Neural cell (in vitro differentiated cells): ENCODE results near the gene GET3. TPM values are rescaled to one million over a fixed set of nuclear protein-coding genes. Genes with fewer than 3 reads are reported as not detected.

Experiments
- H2AFZ ChIP-seq: fragments of 200-600, 300-800 bp; sonication (generic), shearing (Covaris generic); 2 replicates; pipeline ENCODE4 v1.6.0; 2014; ENCODE audit warnings: low read depth, mild to moderate bottlenecking, antibody characterized with exemption, low read length, moderate library complexity
- H3F3A ChIP-seq: fragments of 200-600 bp; shearing (Covaris generic); 2 replicates; pipeline ENCODE4 v1.6.1; 2016; ENCODE audit warnings: mild to moderate bottlenecking, moderate library complexity, mixed read lengths, antibody characterized with exemption, low read length; ENCODE audit not compliant: insufficient read depth, poor library complexity, severe bottlenecking
- H3K27ac ChIP-seq: fragments of 200-600, 300-800 bp; sonication (generic), shearing (Covaris generic); 2 replicates; pipeline ENCODE4 v1.5.1; 2014; ENCODE audit warnings: mild to moderate bottlenecking, low read length, moderate library complexity
- H3K27me3 ChIP-seq: fragments of 300-800, 200-600 bp; sonication (generic), shearing (Covaris generic); 2 replicates; pipeline ENCODE4 v1.6.0; 2014; ENCODE audit warnings: mild to moderate bottlenecking, low read depth, low read length, moderate library complexity; ENCODE audit not compliant: insufficient read depth
- H3K36me3 ChIP-seq: fragments of 300-800, 200-600 bp; sonication (generic), shearing (Covaris generic); 2 replicates; pipeline ENCODE4 v1.5.1; 2014; ENCODE audit warnings: mild to moderate bottlenecking, antibody characterized with exemption, low read length, moderate library complexity; ENCODE audit not compliant: insufficient read depth
- H3K4me2 ChIP-seq: fragments of 300-800, 200-600 bp; sonication (generic), shearing (Covaris generic); 2 replicates; pipeline ENCODE4 v1.6.0; 2014; ENCODE audit warnings: mild to moderate bottlenecking, low read length
- H3K4me3 ChIP-seq: fragments of 300-800, 200-600 bp; sonication (generic), shearing (Covaris generic); 2 replicates; pipeline ENCODE4 v1.5.1; 2014; ENCODE audit warnings: mild to moderate bottlenecking, low read length, moderate library complexity
- H3K79me2 ChIP-seq: fragments of 200-600 bp; shearing (Covaris generic); replicated peaks from 2 replicates; pipeline ENCODE4 v1.6.0; 2014; ENCODE audit warnings: mild to moderate bottlenecking, low read length, moderate library complexity; ENCODE audit not compliant: insufficient read depth
- H3K9ac ChIP-seq: fragments of 300-800, 200-600 bp; sonication (generic), shearing (Covaris generic); 2 replicates; pipeline ENCODE4 v1.6.1; 2016; ENCODE audit warnings: mild to moderate bottlenecking, low read length, mixed read lengths
- H3K9me2 ChIP-seq: fragments of 200-600 bp; shearing (Covaris generic); 2 replicates; pipeline ENCODE4 v1.6.1; 2016; ENCODE audit warnings: mild to moderate bottlenecking, low read length, mixed read lengths; ENCODE audit not compliant: insufficient read depth
- H3K9me3 ChIP-seq: fragments of 200-600, 300-800 bp; sonication (generic), shearing (Covaris generic); 2 replicates; pipeline ENCODE4 v1.6.1; 2016; ENCODE audit warnings: mild to moderate bottlenecking, mixed run types, low read length, moderate library complexity, mixed read lengths
- H4K20me1 ChIP-seq: fragments of 200-600 bp; shearing (Covaris generic); 2 replicates; pipeline ENCODE4 v1.6.1; 2016; ENCODE audit warnings: mild to moderate bottlenecking, mixed run types; ENCODE audit not compliant: insufficient read depth
- CTCF ChIP-seq: fragments of 450-650 bp; IDR thresholded peaks from 2 replicates; pipeline ENCODE4 v1.5.1; 2014; ENCODE audit warnings: antibody characterized with exemption, mild to moderate bottlenecking, moderate library complexity; ENCODE audit not compliant: poor library complexity, severe bottlenecking
- EP300 ChIP-seq: fragments of 450-650 bp; conservative IDR thresholded peaks from 2 replicates; pipeline ENCODE4 v1.6.1; 2014; ENCODE audit warnings: antibody characterized with exemption, mild to moderate bottlenecking, moderate library complexity; ENCODE audit not compliant: poor library complexity, severe bottlenecking
- EZH2 ChIP-seq: fragments of 200-600, 300-800 bp; shearing (Covaris generic), sonication (generic); IDR thresholded peaks from 2 replicates; pipeline ENCODE4 v1.6.1; 2014; ENCODE audit warnings: antibody characterized with exemption, low read length, borderline replicate concordance, mild to moderate bottlenecking; ENCODE audit not compliant: insufficient read depth, poor library complexity, severe bottlenecking
- MXI1 ChIP-seq: fragments of 450-650 bp; conservative IDR thresholded peaks from 2 replicates; pipeline ENCODE4 v1.6.1; 2014; ENCODE audit warnings: antibody characterized with exemption, mild to moderate bottlenecking; ENCODE audit not compliant: poor library complexity, severe bottlenecking
- POLR2AphosphoS5 ChIP-seq: IDR thresholded peaks from 2 replicates; pipeline ENCODE4 v1.6.1; 2012
- RAD21 ChIP-seq: fragments of 450-650 bp; conservative IDR thresholded peaks from 2 replicates; pipeline ENCODE4 v1.6.1; 2014; ENCODE audit warnings: antibody characterized with exemption, mild to moderate bottlenecking, moderate library complexity
- REST ChIP-seq: IDR thresholded peaks from 2 replicates; pipeline ENCODE4 v1.6.1; 2012; ENCODE audit warnings: borderline replicate concordance
- SMC3 ChIP-seq: fragments of 450-650 bp; conservative IDR thresholded peaks from 2 replicates; pipeline ENCODE4 v1.6.1; 2014; ENCODE audit warnings: antibody characterized with exemption, mild to moderate bottlenecking, moderate library complexity; ENCODE audit not compliant: poor library complexity
- TAF1 ChIP-seq: IDR thresholded peaks from 2 replicates; pipeline ENCODE4 v1.6.1; 2012; ENCODE audit warnings: low read depth
- polyA plus RNA-seq: library from polyadenylated mRNA; depleted of rRNA; stranded (reverse); fragments of >200 nt; gene quantifications from 2 replicates; pipeline ENCODE4 v1.2.3, GENCODE V29; 2014

The GET3 gene
- polyA plus RNA-seq, 1 donor from 2014 or later, result 89.6 TPM

GRCh38 chr19:12778017-12778904, 41.0 kb downstream of the GET3 start:
- H3K79me2 ChIP-seq, result no peaks in the 10 kb centered on the region
- TF ChIP-seq POLR2AphosphoS5 (no peak), SMC3 (no peak), RAD21 (no peak), REST (no peak), CTCF (no peak), EP300 (no peak), MXI1 (no peak), TAF1 (peak; percentile 28)
- H3K4me3 ChIP-seq, result peak overlapping the region; percentile 61
- no peaks in the 10 kb centered on the region for H3K9me3 ChIP-seq
- peak overlapping the region; percentile 60 for H3K9ac ChIP-seq
- H2AFZ ChIP-seq, result peak overlapping the region; percentile 33
- H3K9me2 ChIP-seq, result no peaks in the 10 kb centered on the region
- H4K20me1 ChIP-seq, result no peaks in the 10 kb centered on the region
- H3K27me3 ChIP-seq, result no peaks in the 10 kb centered on the region
- H3K27ac ChIP-seq, result peak overlapping the region; percentile 22
- peak overlapping the region; percentile 33 for H3K4me2 ChIP-seq
- no peaks in the 10 kb centered on the region for H3F3A ChIP-seq
- H3K36me3 ChIP-seq, result no peaks in the 10 kb centered on the region

- H3K4me3 ChIP-seq, result no peak overlapping the region
- no peaks in the 10 kb centered on the region for H3F3A ChIP-seq
- H3K27ac ChIP-seq, result no peak overlapping the region
- no peaks in the 10 kb centered on the region for H3K9me2 ChIP-seq
- H3K4me2 ChIP-seq, result no peak overlapping the region
- no peaks in the 10 kb centered on the region for H3K79me2 ChIP-seq
- no peaks in the 10 kb centered on the region for H3K27me3 ChIP-seq
- H3K9ac ChIP-seq, result peak overlapping the region; percentile 60
- H4K20me1 ChIP-seq, result no peaks in the 10 kb centered on the region
- no peak overlapping the region for H2AFZ ChIP-seq
- TF ChIP-seq TAF1 (no peak), MXI1 (no peak), CTCF (no peak), RAD21 (no peak), EZH2 (no peak), POLR2AphosphoS5 (no peak), SMC3 (no peak), EP300 (no peak)
- H3K36me3 ChIP-seq, result no peaks in the 10 kb centered on the region
- no peaks in the 10 kb centered on the region for H3K9me3 ChIP-seq
Observed at GRCh38 chr19:12778905-12779161, 41.5 kb downstream of the GET3 start.
